Erythroblast (primary cell): ENCODE results near the gene TCF20.

Experiments
- GATA1 ChIP-seq: IDR thresholded peaks from 2 replicates; pipeline ENCODE4 v1.6.1; 2011; ENCODE audit warnings: low read depth, mild to moderate bottlenecking, control low read depth, low read length, moderate library complexity
- POLR2A ChIP-seq: IDR thresholded peaks from 2 replicates; pipeline ENCODE4 v1.6.1; 2011; ENCODE audit warnings: mild to moderate bottlenecking, low read length

GRCh38 chr22:42243802-42244060, 26.7 kb downstream of the TCF20 start:
- TF ChIP-seq POLR2A (no peak), GATA1 (no peak)
